CMK (cell line): ENCODE measurements around the gene SYNDIG1.

ENCODE experiments used
- DNase-seq: peaks from one replicate; pipeline ENCODE4 v3.0.0-alpha.2; 2010; ENCODE audit warnings: low read depth

SYNDIG1 gene

DNA sequence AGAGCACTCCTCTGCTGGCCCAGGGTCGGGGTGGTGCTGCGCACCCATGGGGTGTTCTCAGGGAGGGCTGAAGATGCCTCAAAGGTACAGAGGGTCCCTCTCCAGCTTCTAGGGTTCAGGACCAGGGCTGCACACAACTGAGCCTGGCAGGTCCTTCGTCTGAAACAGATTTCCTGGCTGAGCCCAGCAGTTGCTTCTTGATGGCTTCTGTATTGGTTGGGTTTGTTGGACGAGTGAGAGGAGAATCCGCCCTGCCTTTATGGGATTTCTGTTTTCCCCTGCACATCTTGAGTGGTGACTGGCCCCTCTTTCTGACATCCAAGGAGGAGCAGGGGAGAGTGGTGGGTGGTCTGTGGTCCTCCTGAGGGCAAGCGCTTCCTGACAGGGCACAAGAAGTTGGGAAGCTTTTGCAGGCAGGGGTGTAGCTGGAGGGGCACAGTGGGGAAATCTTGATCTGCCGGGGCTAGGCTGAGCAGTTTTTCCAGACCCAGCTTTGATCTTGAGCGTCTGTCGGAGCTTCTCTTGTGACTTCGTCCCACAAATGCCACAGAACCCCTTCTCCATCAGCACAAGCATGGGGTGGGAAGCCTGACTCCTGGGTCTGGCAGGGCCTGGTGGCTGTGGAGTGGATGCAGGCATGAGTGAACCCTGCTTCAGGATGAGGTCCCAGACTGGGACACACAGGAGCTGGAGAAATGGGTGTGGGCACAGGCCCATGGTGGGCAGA, 116.5 kb downstream of the SYNDIG1 start:
- DNase-seq = no peak

DNA sequence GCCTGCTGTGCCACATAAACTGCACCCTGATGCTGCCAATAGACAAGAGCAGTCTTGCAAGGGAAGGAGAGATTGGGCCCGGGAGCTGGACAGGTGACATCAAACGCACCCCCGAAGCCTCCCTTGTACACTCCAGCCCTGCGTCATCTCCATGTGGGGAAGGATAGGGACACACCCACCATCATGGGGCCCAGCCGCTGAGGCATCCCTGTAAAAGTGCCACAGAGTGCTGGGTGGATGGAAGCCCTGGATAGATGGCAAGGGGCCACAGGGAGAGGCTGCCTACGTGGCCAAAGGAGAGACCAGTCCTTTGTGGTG, 117.1 kb downstream of the SYNDIG1 start:
- DNase-seq = no peak

DNA sequence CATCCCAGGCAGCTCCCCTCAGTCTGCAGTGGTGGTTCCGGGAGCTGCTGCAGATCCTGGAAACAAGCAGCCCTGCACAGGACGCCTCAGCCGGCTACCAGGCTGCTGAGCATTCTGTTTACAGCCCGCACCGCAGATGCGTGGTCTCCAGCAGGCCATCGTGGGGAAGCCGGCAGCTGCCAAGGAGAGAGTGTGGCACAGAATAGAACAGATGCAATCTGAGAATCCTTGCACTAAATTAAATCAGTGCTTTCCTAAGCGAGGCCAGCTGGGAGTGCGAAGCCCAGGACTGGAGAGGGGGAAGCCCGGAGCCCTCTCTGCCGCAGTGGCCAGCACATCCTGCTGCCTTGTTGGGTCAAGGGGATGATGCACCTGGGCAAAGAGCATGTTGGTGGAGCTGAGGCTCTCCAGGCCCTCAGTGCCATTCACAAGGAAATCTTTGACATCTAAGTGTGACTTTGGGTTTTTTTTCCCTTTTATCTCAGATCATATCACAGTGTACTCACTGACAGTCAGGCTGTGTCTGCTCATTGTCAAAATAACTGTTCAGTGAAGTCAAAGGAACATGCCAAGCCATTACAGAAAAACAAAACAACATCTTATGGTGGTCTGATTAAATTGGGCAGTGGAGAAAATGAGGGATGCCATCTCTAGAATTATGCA, 118.1 kb downstream of the SYNDIG1 start:
- DNase-seq = no peak

DNA sequence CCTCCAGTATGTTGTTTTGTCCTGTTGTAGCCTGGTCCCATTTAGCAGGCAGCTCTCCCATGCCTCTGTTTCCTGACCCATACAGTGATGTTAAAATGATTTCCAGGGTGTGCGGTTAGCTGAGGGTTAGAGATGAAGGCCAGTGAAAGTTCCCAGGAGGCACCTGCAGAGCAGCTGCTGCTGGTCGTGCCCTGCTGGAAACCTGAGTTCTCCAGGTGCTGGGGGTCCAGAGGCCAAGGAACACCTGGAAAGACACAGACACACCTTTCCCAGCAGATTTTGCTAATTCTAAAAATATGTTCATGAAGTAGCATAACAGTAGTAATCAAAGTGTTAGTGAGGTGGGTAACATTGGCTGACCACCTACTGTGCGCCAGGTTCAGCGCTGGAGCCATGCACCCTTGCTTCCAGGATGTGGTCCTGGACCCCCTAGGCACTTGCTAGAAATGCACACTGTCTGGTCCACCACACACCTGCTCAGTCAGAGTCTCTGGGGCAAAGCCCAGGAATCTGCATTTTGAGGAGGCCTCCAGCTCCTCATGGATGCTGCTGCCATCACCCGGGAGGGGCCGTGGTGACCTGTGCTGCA, 118.7 kb downstream of the SYNDIG1 start:
- DNase-seq = no peak

DNA sequence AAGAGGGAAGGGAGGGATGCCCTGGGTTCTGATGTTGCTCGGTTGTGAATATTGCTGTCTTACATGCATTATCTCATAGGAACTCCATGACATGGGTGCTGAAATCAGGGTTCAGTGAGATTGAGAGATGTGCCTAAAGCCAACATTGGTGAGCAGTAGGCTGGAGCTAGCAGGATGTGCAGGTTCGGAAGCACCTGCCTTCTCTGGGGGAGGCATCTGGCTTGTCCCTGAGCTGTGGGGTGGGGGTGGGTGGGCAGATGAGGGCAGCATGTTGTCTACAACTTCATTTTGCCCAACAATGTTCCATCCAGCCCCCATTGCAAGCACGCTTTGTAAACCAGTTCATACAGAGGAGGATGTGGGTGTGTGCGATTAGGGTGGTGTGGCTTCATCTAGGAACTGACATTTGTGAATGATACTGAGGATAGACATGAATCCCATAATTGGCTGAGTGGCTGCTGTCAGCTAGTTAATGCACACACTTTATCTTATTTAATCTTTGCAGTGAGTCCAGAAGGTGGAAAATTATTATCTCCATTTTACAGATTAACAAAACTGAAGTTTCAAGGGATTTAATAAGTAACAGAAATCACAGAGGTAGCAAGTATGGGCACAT, 119.4 kb downstream of the SYNDIG1 start:
- DNase-seq = no peak

DNA sequence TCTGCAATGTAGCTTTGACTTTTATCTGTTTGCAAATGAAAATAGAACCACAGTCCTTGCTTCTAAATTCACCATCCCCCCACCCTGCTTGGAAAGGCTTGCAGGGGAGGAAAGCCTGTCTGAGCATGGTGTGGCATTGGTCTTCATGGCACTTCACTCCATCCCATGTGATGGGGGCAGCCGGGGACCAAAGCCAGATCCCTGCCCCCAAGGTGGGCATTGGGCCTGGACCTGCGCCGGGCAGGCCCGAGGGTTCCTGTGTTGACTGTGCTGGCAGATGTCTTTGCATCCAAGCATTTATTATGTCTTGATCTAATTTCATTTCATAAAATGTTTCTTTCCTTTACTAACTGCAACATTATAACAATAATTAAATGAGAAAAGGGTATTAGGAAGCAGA, 120.0 kb downstream of the SYNDIG1 start:
- no peak for DNase-seq

DNA sequence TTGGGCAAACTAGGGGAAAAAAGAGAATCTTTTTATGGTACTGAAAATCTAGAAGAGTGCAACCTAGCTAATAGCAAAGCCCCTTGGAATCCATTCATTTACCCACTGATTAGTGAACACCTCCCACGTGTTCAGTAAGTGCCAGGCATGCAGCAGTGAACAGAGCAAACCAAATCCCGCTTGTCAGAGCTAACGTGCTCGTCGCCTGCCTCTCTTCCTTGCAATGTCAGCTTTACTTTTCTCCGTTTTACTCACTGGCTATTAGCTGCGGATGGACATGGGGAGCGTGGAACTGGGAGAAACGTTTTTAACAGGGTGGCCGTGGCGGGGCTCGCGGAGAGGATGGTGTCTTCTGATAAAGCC, 120.4 kb downstream of the SYNDIG1 start:
- DNase-seq = no peak

DNA sequence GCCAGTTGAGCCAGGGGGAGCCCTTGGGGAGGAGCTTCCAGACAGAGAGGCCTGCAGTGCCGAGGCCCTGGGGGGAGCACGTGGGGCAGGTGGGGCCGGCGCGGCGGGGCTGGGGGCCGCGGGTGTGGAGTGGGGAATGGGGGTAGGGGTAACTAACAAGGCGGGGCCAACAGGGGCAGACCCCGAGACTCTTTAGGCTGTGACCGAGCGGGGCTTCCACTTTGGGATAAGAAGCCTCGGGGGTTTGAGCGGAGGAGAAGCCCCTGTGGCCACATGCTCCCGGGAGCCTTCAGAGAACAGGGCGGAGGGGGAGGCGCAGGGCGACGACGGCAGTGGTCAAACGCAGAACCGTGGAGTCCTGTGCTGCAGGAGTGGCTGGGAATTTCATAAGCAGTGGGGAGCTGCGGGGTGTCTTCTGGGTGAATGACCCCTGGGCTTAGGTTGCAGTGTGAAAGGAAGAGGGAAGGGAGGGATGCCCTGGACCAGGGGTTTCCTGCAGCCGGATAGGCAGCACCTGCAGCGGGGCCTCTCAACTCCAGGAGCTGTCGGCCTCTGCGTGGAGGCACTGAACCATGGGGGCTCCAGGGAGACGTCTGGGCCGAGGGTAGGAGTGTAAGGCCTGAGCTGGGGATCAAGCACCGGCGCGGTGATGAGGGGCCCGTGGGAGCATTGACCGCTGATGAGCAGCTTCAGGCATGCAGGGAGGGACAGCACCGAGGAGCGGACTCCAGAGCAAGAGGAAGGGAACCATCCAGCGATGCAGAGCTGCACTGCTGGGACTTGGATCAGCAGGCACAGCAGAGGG, 121.0 kb downstream of the SYNDIG1 start:
- DNase-seq = no peak

DNA sequence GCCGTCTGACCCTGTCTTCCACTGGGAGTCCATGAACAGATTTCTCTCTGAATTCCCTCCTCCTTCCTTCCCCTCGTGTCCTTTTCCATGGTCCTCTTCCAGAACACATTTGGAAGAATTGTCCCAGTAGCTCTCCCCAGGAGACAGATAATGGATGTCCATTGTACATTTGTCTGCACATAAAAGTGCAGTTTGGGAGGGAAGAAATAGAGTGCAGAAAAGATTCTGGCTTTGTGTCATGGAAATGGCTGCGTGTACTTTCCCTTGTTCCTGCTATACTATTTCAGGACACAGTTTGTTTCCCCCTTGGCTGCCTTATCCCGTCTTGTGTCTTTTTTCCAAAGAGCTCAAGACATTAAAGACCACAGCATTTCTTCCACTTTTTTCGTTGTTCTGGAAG, 127.6 kb downstream of the SYNDIG1 start:
- no peak for DNase-seq

DNA sequence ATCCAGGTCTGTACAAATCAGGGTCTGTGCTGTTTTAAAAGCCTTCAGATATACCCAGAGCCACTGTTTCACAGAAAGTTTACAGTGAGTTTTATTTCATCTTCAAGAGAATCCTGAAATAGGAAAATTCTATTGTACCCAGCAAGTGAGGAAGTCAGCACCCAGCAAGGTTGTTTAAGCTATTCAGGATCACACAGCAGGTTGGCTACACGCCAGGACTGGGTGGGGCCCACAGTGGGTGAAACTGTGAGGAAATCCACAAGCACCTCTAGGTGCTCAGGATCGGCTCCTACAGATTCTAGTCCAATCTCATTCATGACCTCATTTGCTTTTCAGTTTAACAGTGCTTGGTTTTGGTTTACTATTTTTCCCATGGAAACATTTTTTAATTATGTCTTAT, 128.9 kb downstream of the SYNDIG1 start:
- no peak for DNase-seq

DNA sequence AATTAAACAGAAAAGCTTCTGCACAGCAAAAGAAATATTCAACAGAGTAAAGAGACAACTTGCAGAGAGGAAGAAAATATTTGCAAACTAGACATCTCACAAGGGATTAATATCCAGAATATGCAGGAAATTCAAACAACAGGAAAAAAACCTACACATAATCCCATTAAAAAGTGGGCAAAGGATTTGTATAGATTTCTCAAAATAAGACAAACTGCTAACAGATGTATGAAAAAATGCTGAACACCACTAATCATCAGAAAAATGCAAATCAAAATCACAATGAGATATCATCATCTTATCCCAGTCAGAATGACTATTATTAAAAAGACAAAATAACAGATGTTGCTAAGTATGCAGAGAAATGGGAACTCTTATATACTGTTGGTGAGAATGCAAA, 129.6 kb downstream of the SYNDIG1 start:
- no peak for DNase-seq

DNA sequence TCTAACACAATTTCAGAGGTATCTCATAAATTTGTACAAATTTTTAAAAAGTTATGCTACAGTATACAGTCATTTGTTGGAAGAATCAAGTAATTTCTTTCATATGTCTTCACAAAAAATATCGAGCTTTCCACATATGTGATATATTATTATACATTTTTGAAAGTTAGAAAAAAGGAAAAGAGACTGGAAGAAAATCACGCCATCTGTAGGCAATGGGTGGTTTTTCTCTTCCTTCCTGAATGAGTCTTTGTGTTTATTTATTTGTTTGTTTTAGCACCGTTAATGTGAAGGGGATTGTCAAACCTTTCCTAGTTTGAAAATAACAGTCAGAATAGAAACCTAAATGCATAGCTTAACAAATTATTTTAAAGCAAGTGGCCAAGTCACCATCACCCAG, 130.6 kb downstream of the SYNDIG1 start:
- no peak for DNase-seq

DNA sequence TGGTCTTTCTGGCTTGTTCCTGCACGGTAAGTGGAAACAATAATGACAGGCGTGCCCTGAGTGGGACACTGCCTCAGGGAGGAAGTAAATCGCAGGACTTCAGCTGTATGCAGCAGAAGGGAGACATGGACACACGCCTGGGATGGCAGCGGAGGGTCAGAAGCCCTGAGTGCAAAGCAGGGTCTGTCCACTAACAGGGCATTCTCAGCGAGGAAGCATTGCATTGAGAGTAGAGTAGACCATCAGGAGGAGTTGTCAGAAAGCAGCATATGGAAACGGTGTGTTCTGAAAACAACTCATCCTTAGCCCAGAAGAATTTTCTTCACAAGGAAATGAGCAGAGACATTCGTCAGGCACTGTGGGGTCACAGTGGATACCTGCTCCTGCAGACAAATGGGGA, 134.0 kb downstream of the SYNDIG1 start:
- DNase-seq = no peak

DNA sequence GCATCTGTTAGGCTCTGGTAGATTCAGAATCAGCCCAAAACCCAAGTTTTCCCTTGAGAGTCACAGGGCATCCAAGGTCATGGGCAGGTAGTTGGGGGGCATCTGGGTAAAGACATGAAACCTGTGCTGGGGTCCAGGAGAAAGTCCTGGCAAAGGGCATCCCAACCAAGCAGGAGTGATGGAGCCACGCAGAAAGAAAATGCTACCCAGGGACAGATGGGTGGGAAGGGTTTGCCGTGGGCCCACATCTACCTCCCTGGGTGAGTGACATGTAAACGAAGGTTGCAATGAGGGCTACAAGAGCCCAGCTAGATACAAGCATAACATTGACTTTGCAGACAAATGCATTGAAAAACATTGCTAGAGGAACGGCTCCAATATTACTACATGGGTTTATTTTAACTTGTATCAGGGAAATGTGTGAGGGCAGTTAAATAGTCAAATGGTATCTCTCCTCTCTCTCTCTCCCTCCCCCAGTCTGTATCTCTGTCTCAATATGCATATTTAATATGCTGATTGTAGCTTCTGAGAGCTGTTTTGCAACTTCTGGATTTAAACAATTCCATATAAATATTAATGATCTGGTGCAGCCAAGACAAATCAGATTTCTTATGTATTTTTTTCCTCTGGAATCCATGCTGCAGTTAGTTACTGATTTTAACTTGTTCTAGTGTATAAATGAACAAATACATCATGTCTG, 135.7 kb downstream of the SYNDIG1 start:
- DNase-seq = no peak

DNA sequence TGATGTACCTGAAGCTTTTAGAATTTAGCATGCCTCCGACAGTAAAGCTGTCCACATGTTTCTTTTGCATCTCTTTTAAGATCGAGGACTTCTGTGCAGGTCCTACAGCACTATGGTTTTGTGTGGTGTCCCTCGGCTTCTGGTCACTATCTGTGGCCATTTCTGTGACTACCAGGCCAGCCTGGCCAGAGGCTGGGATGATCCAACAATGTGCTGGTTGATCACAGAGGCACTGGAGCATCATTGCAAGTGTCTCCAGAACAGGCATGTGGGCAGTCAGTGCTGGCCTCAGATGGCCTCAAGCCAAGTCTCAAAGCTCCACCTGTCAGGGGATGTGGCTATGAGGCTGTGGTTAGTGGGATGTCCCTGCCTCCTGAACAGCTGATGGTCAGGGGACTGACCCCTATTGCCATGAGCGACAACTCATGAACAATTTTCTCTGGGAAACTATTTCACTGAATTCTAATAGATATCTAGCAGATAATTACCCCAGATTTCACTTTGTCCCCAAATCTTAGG, 136.6 kb downstream of the SYNDIG1 start:
- no peak for DNase-seq

DNA sequence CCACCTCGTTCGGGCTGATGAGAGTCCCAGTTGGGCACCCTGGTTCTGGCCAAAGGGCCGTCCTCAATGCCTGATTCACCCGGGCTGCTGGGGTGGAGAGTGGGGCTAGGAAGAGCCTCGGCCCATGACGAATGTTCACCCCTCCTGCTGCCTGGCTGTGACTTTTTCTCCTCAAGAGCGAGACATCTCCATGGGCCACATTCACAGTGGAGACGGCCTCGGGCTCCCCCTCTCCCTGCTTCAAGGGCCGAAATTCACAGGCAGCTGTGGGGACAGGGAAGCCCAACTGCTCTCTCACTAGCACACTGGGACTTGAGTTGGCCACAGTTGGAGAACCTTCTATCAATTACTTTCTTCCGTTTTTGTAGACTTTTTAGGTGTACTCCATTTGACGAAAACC, 138.0 kb downstream of the SYNDIG1 start:
- DNase-seq = no peak

DNA sequence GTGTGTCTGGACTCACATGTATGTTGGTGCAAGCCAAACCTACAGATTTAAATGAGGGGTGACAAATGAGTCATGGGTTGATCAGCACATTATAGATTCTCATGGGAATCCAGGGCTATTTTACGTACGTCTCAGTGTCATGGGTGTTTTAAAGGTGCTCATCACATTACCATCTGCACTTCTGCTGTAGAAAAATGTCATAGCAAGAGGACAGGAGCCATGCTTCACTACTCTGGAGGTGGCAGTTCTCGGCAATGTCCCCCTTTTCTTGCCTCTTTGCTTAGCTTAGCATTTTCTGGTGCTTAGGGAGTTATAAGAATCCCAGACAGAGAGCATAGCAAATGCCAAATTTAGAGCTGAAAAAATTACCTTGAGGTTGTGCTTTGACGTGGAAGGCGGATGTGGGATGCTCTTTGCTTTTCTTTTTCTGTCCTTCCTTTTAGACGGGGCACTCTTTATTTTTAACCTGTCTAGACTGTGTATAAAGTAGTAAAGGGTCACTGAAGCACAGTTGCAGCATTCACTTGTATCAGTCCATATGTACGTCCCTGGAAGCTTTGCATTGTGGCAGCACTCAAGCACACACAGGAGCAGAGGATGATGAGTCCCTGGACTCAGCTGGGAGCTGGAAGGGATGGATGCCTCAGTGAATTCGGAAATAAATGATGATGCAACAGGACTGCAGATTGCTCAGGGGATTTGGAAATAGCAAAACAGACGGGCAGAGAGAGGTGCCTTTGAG, 139.7 kb downstream of the SYNDIG1 start:
- DNase-seq = no peak

DNA sequence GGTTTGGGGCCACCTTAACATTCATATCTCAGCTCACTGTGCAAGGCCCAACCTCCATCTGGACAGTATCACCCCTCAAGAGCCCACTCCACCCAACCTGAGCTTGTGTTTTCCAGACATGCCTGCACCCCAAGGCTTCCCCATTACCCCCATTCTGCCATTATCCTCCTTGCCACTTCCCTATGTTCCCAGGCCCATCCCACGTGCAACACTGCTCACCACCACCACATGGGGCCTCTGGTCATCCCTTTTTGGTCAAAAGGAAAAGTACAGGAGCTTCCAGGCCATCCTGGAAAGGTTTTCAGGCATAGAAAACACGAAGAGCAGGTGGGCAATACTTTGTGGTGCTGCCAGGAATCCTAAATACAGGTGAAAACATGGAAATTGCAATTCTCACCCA, 140.3 kb downstream of the SYNDIG1 start:
- DNase-seq = no peak

DNA sequence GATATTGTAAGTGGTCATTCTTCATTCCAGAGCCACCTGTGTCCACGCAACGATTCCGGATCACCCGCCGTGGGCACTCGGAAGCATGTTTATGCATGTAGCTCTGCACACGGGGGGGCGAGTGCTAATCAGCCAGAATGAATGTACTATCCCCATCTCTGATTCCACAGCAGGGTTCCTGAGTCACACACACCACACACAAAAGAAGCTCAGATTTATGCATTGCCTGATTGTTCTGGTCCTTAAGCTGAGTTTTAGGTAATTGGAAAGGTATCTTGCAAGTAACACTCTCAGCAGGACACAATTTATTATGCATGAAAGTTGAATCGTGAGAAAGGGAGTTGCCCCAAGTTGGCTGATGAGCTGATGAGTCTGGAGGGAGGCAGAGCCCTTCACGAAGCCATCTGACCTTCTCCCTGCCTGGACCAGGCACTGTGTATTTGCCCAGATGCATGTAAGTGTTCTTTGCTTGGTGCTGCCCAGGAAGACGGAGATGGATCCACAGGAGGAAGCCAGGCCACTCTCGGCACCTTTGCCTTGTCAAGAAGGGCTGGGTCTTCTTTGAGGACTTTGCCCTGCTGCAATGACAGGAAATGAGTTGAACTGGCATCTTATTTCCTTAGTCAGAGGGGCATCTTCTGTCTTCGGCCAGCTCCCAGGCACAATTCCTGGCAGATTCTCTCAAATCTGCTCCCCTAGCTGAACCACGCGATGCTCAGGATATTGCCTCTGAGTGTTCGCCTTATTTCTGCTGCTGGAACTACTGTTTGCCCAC, 141.1 kb downstream of the SYNDIG1 start:
- no peak for DNase-seq
